ENCODE data around the gene KPNA4.

DNA sequence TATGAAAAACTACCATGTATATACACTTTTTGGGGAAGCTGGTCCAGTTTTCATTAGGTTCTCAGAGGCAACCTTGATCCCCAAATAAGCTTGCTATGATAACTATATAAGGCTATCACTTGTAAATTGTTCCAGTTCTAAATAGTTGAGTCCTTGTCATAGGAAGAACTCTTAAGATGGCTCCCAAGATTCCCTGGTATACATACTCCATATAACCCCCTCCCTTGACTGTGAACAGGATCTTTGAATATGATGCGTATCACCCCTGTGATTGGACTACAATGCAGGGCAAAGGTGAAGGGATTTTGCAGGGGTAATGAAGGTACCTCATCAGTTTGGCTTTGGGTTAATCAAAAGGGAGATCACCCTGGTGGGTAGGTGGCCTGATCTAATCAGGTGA is 67.2 kb downstream of the KPNA4 start:
- TF ChIP-seq CTCF (IDR thresholded peaks at IDR 0.05), result no peak
- TF ChIP-seq POLR2A (IDR thresholded peaks at IDR 0.05), result no peak
- no peak for TF ChIP-seq EP300 (IDR thresholded peaks at IDR 0.05)
- no peak for TF ChIP-seq POLR2AphosphoS5 (IDR thresholded peaks at IDR 0.05)

Measured in sigmoid colon (tissue), 4 donors.